DOHH2 (cell line): ENCODE data around the gene AGBL1.

Source experiments
- H3F3A ChIP-seq: fragments of 200-600 bp; sonication (generic), shearing (Covaris generic); 2 replicates; pipeline ENCODE4 v1.6.0; 2016; ENCODE audit warnings: antibody characterized with exemption, mild to moderate bottlenecking; ENCODE audit not compliant: control insufficient read depth, insufficient read depth
- H3K27ac ChIP-seq: fragments of 200-600 bp; sonication (generic); 2 replicates; pipeline ENCODE4 v1.5.1; 2014; ENCODE audit warnings: low read depth, mild to moderate bottlenecking, low read length, moderate library complexity
- H3K27me3 ChIP-seq: fragments of 200-600 bp; sonication (generic); 2 replicates; pipeline ENCODE4 v1.6.1; 2014; ENCODE audit warnings: mild to moderate bottlenecking, low read length, mixed read lengths; ENCODE audit not compliant: control insufficient read depth
- H3K36me3 ChIP-seq: fragments of 200-600 bp; sonication (generic); 2 replicates; pipeline ENCODE4 v1.6.1; 2014; ENCODE audit warnings: mild to moderate bottlenecking, low read length, moderate library complexity, mixed read lengths; ENCODE audit not compliant: control insufficient read depth
- H3K4me1 ChIP-seq: fragments of 200-600 bp; sonication (generic); 2 replicates; pipeline ENCODE4 v1.6.1; 2014; ENCODE audit warnings: mild to moderate bottlenecking, low read length, mixed read lengths; ENCODE audit not compliant: control insufficient read depth
- H3K4me2 ChIP-seq: fragments of 200-600 bp; sonication (generic); 2 replicates; pipeline ENCODE4 v1.6.0; 2014; ENCODE audit warnings: mild to moderate bottlenecking, low read length, moderate library complexity
- H3K4me3 ChIP-seq: fragments of 200-600 bp; sonication (generic); 2 replicates; pipeline ENCODE4 v1.5.1; 2014; ENCODE audit warnings: mild to moderate bottlenecking, low read length, mixed read lengths
- H3K79me2 ChIP-seq: fragments of 200-600 bp; sonication (generic); 2 replicates; pipeline ENCODE4 v1.6.1; 2014; ENCODE audit warnings: mild to moderate bottlenecking, low read length, mixed read lengths; ENCODE audit not compliant: control insufficient read depth
- H3K9me2 ChIP-seq: fragments of 200-600 bp; sonication (generic); replicated peaks from 2 replicates; pipeline ENCODE4 v1.6.1; 2014; ENCODE audit warnings: mild to moderate bottlenecking, low read length, mixed read lengths; ENCODE audit not compliant: control insufficient read depth
- H3K9me3 ChIP-seq: fragments of 200-600 bp; sonication (generic); 2 replicates; pipeline ENCODE4 v1.6.1; 2014; ENCODE audit warnings: antibody characterized with exemption, low read length, mixed read lengths; ENCODE audit not compliant: control insufficient read depth, insufficient read depth
- H4K20me1 ChIP-seq: fragments of 200-600 bp; sonication (generic); 2 replicates; pipeline ENCODE4 v1.6.0; 2014; ENCODE audit warnings: low read depth, mild to moderate bottlenecking, antibody characterized with exemption, low read length, moderate library complexity; ENCODE audit not compliant: control insufficient read depth, insufficient read depth
- EZH2phosphoT487 ChIP-seq: fragments of 200-600 bp; sonication (generic); IDR thresholded peaks from 2 replicates; pipeline ENCODE4 v1.6.1; 2017; ENCODE audit warnings: borderline replicate concordance, mild to moderate bottlenecking, antibody characterized with exemption, low read length, moderate library complexity, mixed read lengths
- TF ChIP-seq, protein P1 (sequence below): fragments of 200-600 bp; sonication (generic); IDR thresholded peaks from one replicate; pipeline ENCODE4 v1.5.1; 2014; ENCODE audit warnings: antibody characterized with exemption, mild to moderate bottlenecking, low read depth, low read length; ENCODE audit not compliant: poor library complexity, severe bottlenecking

Gene AGBL1

GRCh38 chr15:86087808-86088207 is 8.1 kb downstream of the AGBL1 start:
- H3K4me1 ChIP-seq: no peaks in the 10 kb centered on the region
- H3K9me3 ChIP-seq: no peaks in the 10 kb centered on the region
- H3K4me3 ChIP-seq: no peak overlapping the region
- H3K79me2 ChIP-seq: no peaks in the 10 kb centered on the region
- no peak overlapping the region for H3K27ac ChIP-seq
- H3K4me2 ChIP-seq: no peak overlapping the region
- TF ChIP-seq EZH2phosphoT487: no peak
- TF ChIP-seq, protein P1, sequence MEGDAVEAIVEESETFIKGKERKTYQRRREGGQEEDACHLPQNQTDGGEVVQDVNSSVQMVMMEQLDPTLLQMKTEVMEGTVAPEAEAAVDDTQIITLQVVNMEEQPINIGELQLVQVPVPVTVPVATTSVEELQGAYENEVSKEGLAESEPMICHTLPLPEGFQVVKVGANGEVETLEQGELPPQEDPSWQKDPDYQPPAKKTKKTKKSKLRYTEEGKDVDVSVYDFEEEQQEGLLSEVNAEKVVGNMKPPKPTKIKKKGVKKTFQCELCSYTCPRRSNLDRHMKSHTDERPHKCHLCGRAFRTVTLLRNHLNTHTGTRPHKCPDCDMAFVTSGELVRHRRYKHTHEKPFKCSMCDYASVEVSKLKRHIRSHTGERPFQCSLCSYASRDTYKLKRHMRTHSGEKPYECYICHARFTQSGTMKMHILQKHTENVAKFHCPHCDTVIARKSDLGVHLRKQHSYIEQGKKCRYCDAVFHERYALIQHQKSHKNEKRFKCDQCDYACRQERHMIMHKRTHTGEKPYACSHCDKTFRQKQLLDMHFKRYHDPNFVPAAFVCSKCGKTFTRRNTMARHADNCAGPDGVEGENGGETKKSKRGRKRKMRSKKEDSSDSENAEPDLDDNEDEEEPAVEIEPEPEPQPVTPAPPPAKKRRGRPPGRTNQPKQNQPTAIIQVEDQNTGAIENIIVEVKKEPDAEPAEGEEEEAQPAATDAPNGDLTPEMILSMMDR: no peak
- no peaks in the 10 kb centered on the region for H4K20me1 ChIP-seq
- H3K9me2 ChIP-seq: no peaks in the 10 kb centered on the region
- no peaks in the 10 kb centered on the region for H3K36me3 ChIP-seq
- H3F3A ChIP-seq: no peaks in the 10 kb centered on the region
- no peaks in the 10 kb centered on the region for H3K27me3 ChIP-seq

DNA sequence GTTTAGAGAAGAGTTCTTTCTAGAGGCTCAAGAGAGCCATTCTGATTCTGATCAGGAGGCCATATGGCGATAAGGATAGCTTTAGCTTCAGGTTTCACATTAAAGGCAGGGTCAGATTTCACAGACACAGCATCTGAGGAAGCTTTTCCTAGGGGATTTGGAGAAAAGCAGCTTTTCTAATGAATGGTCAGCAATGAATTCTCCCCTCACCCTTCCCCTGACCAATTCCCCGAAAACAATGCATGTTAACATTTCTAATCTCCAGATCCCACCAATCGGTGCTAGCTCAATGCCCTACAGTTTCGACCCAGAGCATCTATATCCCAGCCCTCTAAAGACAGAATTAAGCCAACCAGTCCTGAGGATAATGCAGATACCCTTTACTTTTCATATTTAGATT is 9.8 kb downstream of the AGBL1 start:
- no peaks in the 10 kb centered on the region for H3K9me3 ChIP-seq
- no peaks in the 10 kb centered on the region for H3K9me2 ChIP-seq
- no peak overlapping the region for H3K27ac ChIP-seq
- no peaks in the 10 kb centered on the region for H4K20me1 ChIP-seq
- H3K4me1 ChIP-seq: no peaks in the 10 kb centered on the region
- H3K4me3 ChIP-seq: no peak overlapping the region
- H3K36me3 ChIP-seq: no peaks in the 10 kb centered on the region
- H3K4me2 ChIP-seq: no peak overlapping the region
- TF ChIP-seq EZH2phosphoT487: no peak
- TF ChIP-seq, protein P1: no peak
- no peaks in the 10 kb centered on the region for H3F3A ChIP-seq
- no peaks in the 10 kb centered on the region for H3K79me2 ChIP-seq
- no peaks in the 10 kb centered on the region for H3K27me3 ChIP-seq

GRCh38 chr15:86101818-86102217 is 22.1 kb downstream of the AGBL1 start:
- Histone ChIP-seq H4K20me1 (no peaks in the 10 kb centered on the region), H3K36me3 (no peaks in the 10 kb centered on the region), H3K9me2 (no peaks in the 10 kb centered on the region), H3K4me1 (no peaks in the 10 kb centered on the region), H3K4me3 (no peak overlapping the region), H3F3A (no peaks in the 10 kb centered on the region), H3K4me2 (no peak overlapping the region), H3K9me3 (no peaks in the 10 kb centered on the region), H3K27me3 (no peaks in the 10 kb centered on the region), H3K27ac (no peak overlapping the region), H3K79me2 (no peaks in the 10 kb centered on the region)
- TF ChIP-seq EZH2phosphoT487: no peak
- TF ChIP-seq, protein P1: no peak

GRCh38 chr15:86103825-86104224 is 24.2 kb downstream of the AGBL1 start:
- H3K27me3 ChIP-seq: no peaks in the 10 kb centered on the region
- no peak overlapping the region for H3K4me2 ChIP-seq
- no peaks in the 10 kb centered on the region for H3K9me3 ChIP-seq
- TF ChIP-seq, protein P1: no peak
- TF ChIP-seq EZH2phosphoT487: no peak
- H3K4me1 ChIP-seq: no peaks in the 10 kb centered on the region
- no peaks in the 10 kb centered on the region for H3K36me3 ChIP-seq
- H3K27ac ChIP-seq: no peak overlapping the region
- H4K20me1 ChIP-seq: no peaks in the 10 kb centered on the region
- H3K4me3 ChIP-seq: no peak overlapping the region
- H3K79me2 ChIP-seq: no peaks in the 10 kb centered on the region
- no peaks in the 10 kb centered on the region for H3F3A ChIP-seq
- no peaks in the 10 kb centered on the region for H3K9me2 ChIP-seq
